K562 (cell line): Measurements from ENCODE around the gene TCP10L. TPM values are rescaled to one million over a fixed set of nuclear protein-coding genes. Genes with fewer than 3 reads are reported as not detected.

Experiments
- CBFA2T2 ChIP-seq: fragments of 450-650 bp; conservative IDR thresholded peaks from 2 replicates; pipeline ENCODE4 v1.6.1; 2017; ENCODE audit warnings: mild to moderate bottlenecking
- CBFB ChIP-seq: sonication (generic); formaldehyde crosslinking; IDR thresholded peaks from 2 replicates; pipeline ENCODE4 v1.4.0; 2020; ENCODE audit warnings: mild to moderate bottlenecking, missing genetic modification reagents
- ELF4 ChIP-seq: fragments of 450-650 bp; formaldehyde crosslinking; IDR thresholded peaks from 2 replicates; pipeline ENCODE4 v1.4.0; 2022; ENCODE audit warnings: missing genetic modification characterization
- JUN ChIP-seq, 2 experiments: sonication (generic) in 1 of 2; formaldehyde crosslinking in 1 of 2; IDR thresholded peaks; 2 replicates each; pipeline versions ENCODE4 v1.6.1 to v1.8.0; 2012 to 2022; ENCODE audit warnings: borderline replicate concordance in 2 of 2, mild to moderate bottlenecking in 2 of 2, improper control_type of control experiment in 1 of 2, low read depth in 1 of 2, low read length in 1 of 2, missing genetic modification reagents in 1 of 2
- KAT7 ChIP-seq: sonication (generic); formaldehyde crosslinking; IDR thresholded peaks from 2 replicates; pipeline ENCODE4 v1.8.0; 2022; ENCODE audit warnings: missing genetic modification reagents, mild to moderate bottlenecking, borderline replicate concordance
- KDM5B ChIP-seq: fragments of 200-600 bp; sonication (generic); IDR thresholded peaks from 2 replicates; pipeline ENCODE4 v1.6.1; 2012; ENCODE audit warnings: low read depth, mild to moderate bottlenecking, moderate library complexity, low read length, control low read depth, inconsistent platforms; ENCODE audit not compliant: insufficient replicate concordance
- MBD1 ChIP-seq: fragments of 250-450 bp; sonication (Bioruptor Pico); IDR thresholded peaks from 2 replicates; pipeline ENCODE4 v1.8.0; 2022; ENCODE audit warnings: inconsistent platforms
- NR2C2 ChIP-seq, 2 experiments: fragments of 200-800 bp in 1 of 2; sonication (Bioruptor generic) in 1 of 2; sonication (generic) in 1 of 2; formaldehyde crosslinking in 1 of 2; IDR thresholded peaks; 2 replicates each; pipeline versions ENCODE4 v1.6.1 to v1.8.0; 2016 to 2022; ENCODE audit warnings: mild to moderate bottlenecking in 1 of 2, missing compliant biosample characterization in 1 of 2, missing genetic modification characterization in 1 of 2, missing genetic modification reagents in 1 of 2
- PCBP1 ChIP-seq: fragments of 200-400 bp; formaldehyde crosslinking; IDR thresholded peaks from 2 replicates; pipeline ENCODE4 v1.6.1; 2018; ENCODE audit warnings: mild to moderate bottlenecking, low read depth, low read length; ENCODE audit not compliant: poor library complexity, severe bottlenecking
- RBFOX2 ChIP-seq: fragments of 200-400 bp; formaldehyde crosslinking; IDR thresholded peaks from 2 replicates; pipeline ENCODE4 v1.6.1; 2017; ENCODE audit warnings: low read depth, mild to moderate bottlenecking, low read length, moderate library complexity
- TRIM25 ChIP-seq: fragments of 450-650 bp; IDR thresholded peaks from 2 replicates; pipeline ENCODE4 v1.7.0; 2016; ENCODE audit warnings: borderline replicate concordance
- polyA plus RNA-seq, 8 experiments: library from polyadenylated mRNA; depleted of rRNA in 4 of 8; stranded (reverse) in 5 of 8; unstranded in 3 of 8; fragments of >200 nt; fragmentation: Nextera tagmentation in 2 of 8; fragmentation: Illumina TruSeq in 1 of 8; extraction: Ambion mirVana in 2 of 8; extraction: Trizol in 1 of 8; gene quantifications; 2 replicates each; pipeline versions ENCODE4 v1.2.1 to v1.2.3, GENCODE V29; 2011 to 2014; ENCODE audit warnings: inconsistent platforms in 1 of 8, missing spikeins in 1 of 8
- total RNA-seq, 7 experiments: library from RNA; depleted of rRNA in 6 of 7; stranded (reverse); fragments of >200 nt in 6 of 7; fragmentation: Illumina TruSeq in 2 of 7; extraction: Trizol in 2 of 7; gene quantifications; 2 replicates each; pipeline versions ENCODE4 v1.2.1 to v1.2.3, GENCODE V29; 2011 to 2021; ENCODE audit warnings: low replicate concordance in 1 of 7
- TF ChIP-seq, protein P1 (sequence below), 2 experiments: fragments of 450-650 bp; formaldehyde crosslinking in 1 of 2; IDR thresholded peaks; 2 replicates each; pipeline versions ENCODE4 v1.4.0 to v1.6.1; 2014 to 2020; ENCODE audit warnings: mild to moderate bottlenecking in 2 of 2, borderline replicate concordance in 1 of 2, low read depth in 1 of 2

The TCP10L gene
- total and polyA plus RNA-seq, 9 of the 15 experiments (the other 6 are each of a cell fraction or from before 2014, with no cell fraction given): 0.34 to 0.91 (median 0.56) TPM; not detected in 2

DNA sequence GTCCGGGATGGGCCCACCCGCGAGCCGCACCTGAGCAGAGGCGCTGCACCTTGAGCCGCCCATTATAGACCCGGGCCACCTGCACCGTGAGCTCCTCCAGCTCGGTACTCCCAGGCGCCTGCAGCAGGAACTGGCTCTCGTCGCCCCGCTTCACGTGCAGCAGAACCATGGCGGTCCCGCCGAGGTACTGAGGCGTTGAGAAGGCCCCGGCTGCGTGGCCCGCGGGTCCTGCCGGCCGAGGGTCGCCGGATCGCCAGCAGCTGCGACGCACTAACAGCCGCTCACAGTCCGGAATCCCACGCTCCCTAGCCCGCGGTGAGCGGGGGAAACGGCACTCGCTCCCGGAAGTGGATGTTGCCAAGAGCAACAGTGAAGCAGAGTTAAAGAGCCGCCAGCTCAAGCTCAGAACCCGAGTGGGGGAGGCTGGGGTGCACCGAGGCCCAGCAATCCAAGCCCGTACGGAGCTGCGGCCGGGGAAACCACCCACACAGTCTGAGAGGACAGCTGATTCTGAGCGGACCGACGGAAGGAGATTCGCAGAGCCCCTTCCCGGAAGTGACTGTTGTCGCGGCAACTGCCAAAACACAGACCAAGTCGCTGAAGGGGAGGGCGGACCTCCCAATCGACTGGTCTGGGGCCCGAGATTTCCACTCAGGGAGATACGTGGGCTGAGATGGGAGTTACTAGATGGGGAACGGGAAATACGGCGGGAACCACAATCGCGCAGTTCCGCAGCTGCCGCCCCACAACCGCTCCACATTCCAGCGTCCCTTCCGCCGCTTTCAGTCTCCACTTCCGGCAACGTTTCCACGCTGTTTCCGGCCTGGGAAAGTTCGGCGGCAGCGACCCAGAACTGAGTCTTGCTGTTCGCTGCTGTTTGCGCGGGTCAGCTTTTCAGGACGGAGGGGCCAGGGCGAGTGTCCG is 27.0 kb upstream of the TCP10L start, which contains the start of gene CFAP298 (continued):
- TF ChIP-seq, protein P1, sequence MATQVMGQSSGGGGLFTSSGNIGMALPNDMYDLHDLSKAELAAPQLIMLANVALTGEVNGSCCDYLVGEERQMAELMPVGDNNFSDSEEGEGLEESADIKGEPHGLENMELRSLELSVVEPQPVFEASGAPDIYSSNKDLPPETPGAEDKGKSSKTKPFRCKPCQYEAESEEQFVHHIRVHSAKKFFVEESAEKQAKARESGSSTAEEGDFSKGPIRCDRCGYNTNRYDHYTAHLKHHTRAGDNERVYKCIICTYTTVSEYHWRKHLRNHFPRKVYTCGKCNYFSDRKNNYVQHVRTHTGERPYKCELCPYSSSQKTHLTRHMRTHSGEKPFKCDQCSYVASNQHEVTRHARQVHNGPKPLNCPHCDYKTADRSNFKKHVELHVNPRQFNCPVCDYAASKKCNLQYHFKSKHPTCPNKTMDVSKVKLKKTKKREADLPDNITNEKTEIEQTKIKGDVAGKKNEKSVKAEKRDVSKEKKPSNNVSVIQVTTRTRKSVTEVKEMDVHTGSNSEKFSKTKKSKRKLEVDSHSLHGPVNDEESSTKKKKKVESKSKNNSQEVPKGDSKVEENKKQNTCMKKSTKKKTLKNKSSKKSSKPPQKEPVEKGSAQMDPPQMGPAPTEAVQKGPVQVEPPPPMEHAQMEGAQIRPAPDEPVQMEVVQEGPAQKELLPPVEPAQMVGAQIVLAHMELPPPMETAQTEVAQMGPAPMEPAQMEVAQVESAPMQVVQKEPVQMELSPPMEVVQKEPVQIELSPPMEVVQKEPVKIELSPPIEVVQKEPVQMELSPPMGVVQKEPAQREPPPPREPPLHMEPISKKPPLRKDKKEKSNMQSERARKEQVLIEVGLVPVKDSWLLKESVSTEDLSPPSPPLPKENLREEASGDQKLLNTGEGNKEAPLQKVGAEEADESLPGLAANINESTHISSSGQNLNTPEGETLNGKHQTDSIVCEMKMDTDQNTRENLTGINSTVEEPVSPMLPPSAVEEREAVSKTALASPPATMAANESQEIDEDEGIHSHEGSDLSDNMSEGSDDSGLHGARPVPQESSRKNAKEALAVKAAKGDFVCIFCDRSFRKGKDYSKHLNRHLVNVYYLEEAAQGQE (IDR thresholded peaks at IDR 0.05; ENCODE audit: borderline replicate concordance): no peak
- TF ChIP-seq, protein P1 (CRISPR knock-in tag; IDR thresholded peaks at IDR 0.05; ENCODE audit: low read depth): peak; percentile 53; the same call in 1 of the 2 replicates
- no peak for TF ChIP-seq MBD1 (CRISPR knock-in tag)
- peak; percentile 76 for TF ChIP-seq KDM5B
- no peak for TF ChIP-seq JUN (IDR thresholded peaks at IDR 0.05; ENCODE audit: borderline replicate concordance, low read depth, low read length)
- no peak; the same call in 1 of the 2 replicates for TF ChIP-seq JUN (CRISPR knock-in tag; IDR thresholded peaks at IDR 0.05; ENCODE audit: borderline replicate concordance)
- TF ChIP-seq PCBP1: peak; percentile 46
- peak; percentile 85 for TF ChIP-seq RBFOX2
- TF ChIP-seq ELF4: peak; percentile 5; the same call in 1 of the 2 replicates
- peak; percentile 88 for TF ChIP-seq CBFB (CRISPR knock-in tag)
- TF ChIP-seq CBFA2T2: 0 out of 2 replicates have a peak, but pooled peaks have one; percentile 11
- TF ChIP-seq KAT7 (CRISPR knock-in tag): no peak; the same call in 1 of the 2 replicates
- TF ChIP-seq NR2C2 (CRISPR knock-in tag; IDR thresholded peaks at IDR 0.05): 0 out of 2 replicates have a peak, but pooled peaks have one; percentile 42
- TF ChIP-seq NR2C2 (tag; IDR thresholded peaks at IDR 0.05): peak; percentile 88
- TF ChIP-seq TRIM25: peak; percentile 39; the same call in 1 of the 2 replicates
